Activated CD4-positive, alpha-beta T cell treated with anti-CD3 and anti-CD28 coated beads, Interleukin-2, amount 10 ng/mL, durations not matched to agents 24 days and 14 days (primary cell): Measurements from ENCODE around the gene KRT73. TPM values are rescaled to one million over a fixed set of nuclear protein-coding genes. Genes with fewer than 3 reads are reported as not detected.

Experiments
- DNase-seq: peaks from one replicate; pipeline ENCODE4 v3.0.0; 2022
- H3K27ac Mint-ChIP-seq: one replicate; pipeline ENCODE4 v1.8.0; 2022; ENCODE audit warnings: mild to moderate bottlenecking, mixed read lengths
- H3K27me3 Mint-ChIP-seq: one replicate; pipeline ENCODE4 v1.8.0; 2022; ENCODE audit warnings: mixed read lengths
- H3K36me3 Mint-ChIP-seq: one replicate; pipeline ENCODE4 v1.8.0; 2022; ENCODE audit warnings: low read depth, mild to moderate bottlenecking, mixed read lengths
- H3K4me1 Mint-ChIP-seq: one replicate; pipeline ENCODE4 v1.8.0; 2021; ENCODE audit warnings: mixed read lengths
- H3K4me3 Mint-ChIP-seq: one replicate; pipeline ENCODE4 v1.8.0; 2022; ENCODE audit warnings: mild to moderate bottlenecking, moderate library complexity, mixed read lengths
- H3K9me3 Mint-ChIP-seq: one replicate; pipeline ENCODE4 v1.8.0; 2021; ENCODE audit warnings: mixed read lengths
- intact Hi-C: fragments of 100-400 bp; cut with micrococcal nuclease; formaldehyde crosslinking; loops from one replicate; pipeline ENCODE4 v1.15.1; 2023
- total RNA-seq: library from RNA; stranded (reverse); gene quantifications from 2 replicates; pipeline ENCODE4 v1.2.3, GENCODE V29; 2022

KRT73 gene
- total RNA-seq, 1 donor from 2014 or later = not detected

GRCh38 chr12:52627395-52628110, 9.2 kb upstream of the KRT73 start:
- Mint-ChIP-seq H3K4me3 (no peak overlapping the region), H3K36me3 (no peaks in the 10 kb centered on the region), H3K9me3 (no peaks in the 10 kb centered on the region), H3K27ac (no peak overlapping the region), H3K4me1 (peaks cover 20% of the 10 kb centered on the region), H3K27me3 (peaks cover 6% of the 10 kb centered on the region)
- intact Hi-C loops = no loop called here
- no peak for DNase-seq

DNA sequence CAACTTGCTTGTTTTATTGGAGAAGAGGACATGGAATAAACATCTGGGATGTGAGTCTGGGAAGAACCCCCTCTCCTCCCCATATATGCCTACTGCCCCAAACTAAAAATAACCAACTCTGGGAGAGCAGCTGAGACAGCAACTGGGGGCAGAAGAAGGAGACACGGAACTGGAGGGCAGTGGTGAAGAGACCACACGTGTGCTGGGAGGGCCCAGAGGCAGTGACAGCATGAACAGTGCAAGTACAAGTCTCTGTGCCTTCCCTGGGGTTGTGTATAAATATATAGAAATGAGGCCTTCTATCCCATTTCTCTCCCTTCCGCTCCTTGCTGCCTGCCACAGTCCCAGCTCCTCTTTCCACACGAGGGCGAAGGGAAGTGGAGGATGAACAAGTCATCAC, 4.0 kb upstream of the KRT73 start:
- Mint-ChIP-seq H3K9me3 (no peaks in the 10 kb centered on the region), H3K27ac (no peak overlapping the region), H3K4me3 (no peak overlapping the region), H3K27me3 (peaks cover 12% of the 10 kb centered on the region), H3K36me3 (no peaks in the 10 kb centered on the region), H3K4me1 (peaks cover 8% of the 10 kb centered on the region)
- no peak for DNase-seq
- intact Hi-C loops = no loop called here

GRCh38 chr12:52618866-52619265, 507 bp upstream of the KRT73 start:
- DNase-seq = no peak
- Mint-ChIP-seq H3K4me1 (peaks cover 22% of the 10 kb centered on the region), H3K9me3 (no peaks in the 10 kb centered on the region), H3K4me3 (no peak overlapping the region), H3K27ac (no peak overlapping the region), H3K36me3 (no peaks in the 10 kb centered on the region), H3K27me3 (peaks cover 8% of the 10 kb centered on the region)
- intact Hi-C loops = no loop called here

GRCh38 chr12:52617403-52617785, 965 bp downstream of the KRT73 start:
- intact Hi-C loops = no loop called here
- H3K27me3 Mint-ChIP-seq = peaks cover 6% of the 10 kb centered on the region
- H3K4me1 Mint-ChIP-seq = peaks cover 32% of the 10 kb centered on the region
- no peak overlapping the region for H3K4me3 Mint-ChIP-seq
- no peak overlapping the region for H3K27ac Mint-ChIP-seq
- H3K9me3 Mint-ChIP-seq = no peaks in the 10 kb centered on the region
- no peaks in the 10 kb centered on the region for H3K36me3 Mint-ChIP-seq
- DNase-seq = no peak

- Mint-ChIP-seq H3K9me3 (no peaks in the 10 kb centered on the region), H3K27me3 (peaks cover 5% of the 10 kb centered on the region), H3K36me3 (no peaks in the 10 kb centered on the region), H3K4me3 (no peak overlapping the region), H3K27ac (no peak overlapping the region), H3K4me1 (peaks cover 35% of the 10 kb centered on the region)
- no peak for DNase-seq
- intact Hi-C loops = no loop called here
Observed at GRCh38 chr12:52616680-52617402, 1.5 kb downstream of the KRT73 start.

GRCh38 chr12:52615912-52616311, 2.4 kb downstream of the KRT73 start:
- peaks cover 2% of the 10 kb centered on the region for H3K36me3 Mint-ChIP-seq
- H3K4me1 Mint-ChIP-seq = peaks cover 39% of the 10 kb centered on the region
- H3K9me3 Mint-ChIP-seq = no peaks in the 10 kb centered on the region
- peaks cover 3% of the 10 kb centered on the region for H3K27me3 Mint-ChIP-seq
- intact Hi-C loops = no loop called here
- no peak overlapping the region for H3K4me3 Mint-ChIP-seq
- DNase-seq = no peak
- no peak overlapping the region for H3K27ac Mint-ChIP-seq

- intact Hi-C loops = no loop called here
- Mint-ChIP-seq H3K27me3 (peaks cover 3% of the 10 kb centered on the region), H3K4me1 (peaks cover 41% of the 10 kb centered on the region), H3K9me3 (no peaks in the 10 kb centered on the region), H3K27ac (peak overlapping the region; percentile 72), H3K36me3 (peaks cover 2% of the 10 kb centered on the region), H3K4me3 (peak overlapping the region; percentile 46)
- DNase-seq = no peak
Observed at GRCh38 chr12:52615208-52615868, 3.0 kb downstream of the KRT73 start.

GRCh38 chr12:52614381-52615207, 3.8 kb downstream of the KRT73 start:
- DNase-seq = no peak
- peaks cover 46% of the 10 kb centered on the region for H3K4me1 Mint-ChIP-seq
- no peak overlapping the region for H3K27ac Mint-ChIP-seq

DNA sequence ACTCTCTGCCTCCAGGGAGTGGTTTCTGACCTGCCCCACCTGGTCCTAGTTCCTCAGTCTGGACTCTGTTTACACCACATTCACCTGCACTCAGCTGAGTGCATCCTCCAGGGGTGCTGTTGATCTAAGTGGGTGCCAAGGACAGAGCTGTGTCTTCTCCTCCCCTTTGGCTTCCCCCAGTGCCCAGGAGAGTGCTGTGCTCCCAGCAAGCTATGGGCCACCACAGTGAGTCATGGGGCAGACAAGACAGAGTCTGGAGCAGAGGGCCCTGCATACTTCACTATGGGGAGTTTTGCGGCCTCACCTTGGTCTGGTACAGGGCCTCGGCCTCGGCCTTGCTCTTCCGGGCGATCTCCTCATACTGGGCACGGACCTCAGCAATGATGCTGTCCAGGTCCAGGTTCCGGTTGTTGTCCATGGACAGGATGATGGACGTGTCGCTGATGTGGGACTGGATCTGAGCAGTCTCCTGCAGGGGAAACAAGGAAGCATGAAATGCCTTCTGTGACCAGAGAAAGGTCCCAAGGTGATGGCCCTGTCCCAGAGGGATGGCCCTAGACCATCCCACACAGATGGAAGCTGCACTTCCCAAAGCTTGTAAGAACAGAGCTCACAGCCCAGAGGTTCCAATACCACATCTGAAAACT, 4.9 kb downstream of the KRT73 start:
- no peak overlapping the region for H3K27ac Mint-ChIP-seq
- no peak for DNase-seq
- no peaks in the 10 kb centered on the region for H3K9me3 Mint-ChIP-seq
- H3K4me3 Mint-ChIP-seq = no peak overlapping the region
- H3K36me3 Mint-ChIP-seq = peaks cover 2% of the 10 kb centered on the region
- no peaks in the 10 kb centered on the region for H3K27me3 Mint-ChIP-seq
- intact Hi-C loops = no loop called here
- peaks cover 56% of the 10 kb centered on the region for H3K4me1 Mint-ChIP-seq

More at GRCh38 chr12:52614381-52615207, 3.8 kb downstream of the KRT73 start:
- Mint-ChIP-seq H3K27me3 (peaks cover 3% of the 10 kb centered on the region), H3K36me3 (peaks cover 2% of the 10 kb centered on the region), H3K9me3 (no peaks in the 10 kb centered on the region), H3K4me3 (no peak overlapping the region)
- intact Hi-C loops = no loop called here

- no peak overlapping the region for H3K27ac Mint-ChIP-seq
- peaks cover 2% of the 10 kb centered on the region for H3K36me3 Mint-ChIP-seq
- no peak overlapping the region for H3K4me3 Mint-ChIP-seq
- H3K4me1 Mint-ChIP-seq = peaks cover 58% of the 10 kb centered on the region
- H3K27me3 Mint-ChIP-seq = no peaks in the 10 kb centered on the region
- no peak for DNase-seq
- intact Hi-C loops = no loop called here
- H3K9me3 Mint-ChIP-seq = no peaks in the 10 kb centered on the region
Observed at GRCh38 chr12:52612431-52613383, 5.7 kb downstream of the KRT73 start.

DNA sequence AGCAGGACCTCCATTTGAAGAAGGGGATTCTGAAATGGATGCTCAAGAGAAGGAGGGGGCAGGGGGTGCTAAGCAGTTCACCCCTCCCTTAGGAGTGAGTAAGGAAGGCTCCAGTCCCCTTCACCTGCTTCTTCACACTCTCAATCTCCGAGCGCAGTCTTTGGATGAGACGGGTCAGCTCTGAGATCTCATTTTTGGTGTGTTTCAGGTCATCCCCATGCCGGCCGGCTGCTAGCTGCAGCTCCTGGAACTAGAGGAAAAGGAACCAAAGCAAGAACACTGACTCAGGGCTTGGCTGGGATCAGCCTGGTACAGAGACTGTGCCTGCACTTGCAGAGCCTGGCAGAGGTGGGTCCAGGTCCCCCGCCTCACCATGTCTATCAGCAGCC, 7.3 kb downstream of the KRT73 start:
- Mint-ChIP-seq H3K4me3 (peak overlapping the region; percentile 68), H3K9me3 (no peaks in the 10 kb centered on the region), H3K36me3 (peaks cover 2% of the 10 kb centered on the region), H3K4me1 (peaks cover 63% of the 10 kb centered on the region), H3K27ac (peak overlapping the region; percentile 59), H3K27me3 (no peaks in the 10 kb centered on the region)
- intact Hi-C loops = no loop called here
- no peak for DNase-seq

GRCh38 chr12:52608826-52609630, 9.3 kb downstream of the KRT73 start:
- H3K36me3 Mint-ChIP-seq = peaks cover 2% of the 10 kb centered on the region
- DNase-seq = no peak
- intact Hi-C loops = no loop called here
- H3K27me3 Mint-ChIP-seq = no peaks in the 10 kb centered on the region
- peaks cover 60% of the 10 kb centered on the region for H3K4me1 Mint-ChIP-seq
- H3K4me3 Mint-ChIP-seq = no peak overlapping the region
- H3K27ac Mint-ChIP-seq = no peak overlapping the region
- H3K9me3 Mint-ChIP-seq = no peaks in the 10 kb centered on the region
